Panc1 (cell line): ENCODE measurements around the gene SLC35F4. TPM values are rescaled to one million over a fixed set of nuclear protein-coding genes. Genes with fewer than 3 reads are reported as not detected.

Experiments
- ATAC-seq: fragments of 200-7000 bp; cut with Tn5 transposase; 2 replicates; pipeline ENCODE4 v1.9.1; 2020; ENCODE audit warnings: mild to moderate bottlenecking, moderate library complexity
- BruUV-seq: library from RNA; stranded (reverse); fragments of 400-500 nt; replicated peaks from 2 replicates; lab custom pipeline; 2021; lab: Mats Ljungman, UMichigan
- CTCF ChIA-PET: fragments of 300-600 bp; sonication (Branson Sonifier 250); formaldehyde crosslinking; loops from one replicate; lab custom pipeline; 2022; ENCODE audit warnings: antibody characterized with exemption; lab: Charles Lee
- POLR2A ChIA-PET: fragments of 300-600 bp; sonication (Branson Sonifier 250); formaldehyde crosslinking; loops from one replicate; lab custom pipeline; 2022; ENCODE audit warnings: antibody characterized with exemption; lab: Charles Lee
- DNase-seq: peaks from one replicate; pipeline ENCODE4 v3.0.0-alpha.2; 2010; ENCODE audit warnings: low read depth, low spot score
- H3K27ac ChIP-seq: 2 replicates; pipeline ENCODE4 v1.5.1; 2011; ENCODE audit warnings: mild to moderate bottlenecking, low read length, inconsistent platforms
- H3K27me3 ChIP-seq: fragments of 200-500 bp; sonication (Bioruptor generic); 2 replicates; pipeline ENCODE4 v1.6.0; 2014; ENCODE audit warnings: low read length, inconsistent platforms; ENCODE audit not compliant: control insufficient read depth, insufficient read depth
- H3K36me3 ChIP-seq: fragments of 200-500 bp; sonication (Bioruptor generic); 2 replicates; pipeline ENCODE4 v1.5.1; 2014; ENCODE audit warnings: inconsistent platforms, mild to moderate bottlenecking, low read length, moderate library complexity; ENCODE audit not compliant: control insufficient read depth, insufficient read depth
- H3K4me1 ChIP-seq: 2 replicates; pipeline ENCODE4 v1.5.1; 2011; ENCODE audit warnings: inconsistent platforms, mild to moderate bottlenecking, low read length, moderate library complexity; ENCODE audit not compliant: control insufficient read depth, insufficient read depth
- H3K4me3 ChIP-seq, 2 experiments: 2 replicates each; pipeline ENCODE4 v1.5.1; 2011 to 2012; ENCODE audit warnings: low read depth in 2 of 2, low read length in 2 of 2, mild to moderate bottlenecking in 2 of 2, inconsistent platforms in 1 of 2, moderate library complexity in 1 of 2
- H3K9me3 ChIP-seq: fragments of 200-500 bp; sonication (Bioruptor generic); 2 replicates; pipeline ENCODE4 v1.5.1; 2014; ENCODE audit warnings: low read depth, mild to moderate bottlenecking, inconsistent platforms, low read length, moderate library complexity; ENCODE audit not compliant: control insufficient read depth, insufficient read depth
- CTCF ChIP-seq: fragments of 450-650 bp; IDR thresholded peaks from 2 replicates; pipeline ENCODE4 v1.5.1; 2017; ENCODE audit warnings: mild to moderate bottlenecking
- POLR2AphosphoS5 ChIP-seq: IDR thresholded peaks from 2 replicates; pipeline ENCODE4 v1.6.1; 2012; ENCODE audit warnings: mild to moderate bottlenecking, low read depth, low read length, moderate library complexity
- REST ChIP-seq, 2 experiments: IDR thresholded peaks; 2 replicates each; pipeline ENCODE4 v1.6.1; 2011 to 2012; ENCODE audit warnings: low read depth in 2 of 2, control low read depth in 1 of 2, low read length in 1 of 2, mild to moderate bottlenecking in 1 of 2, moderate library complexity in 1 of 2; ENCODE audit not compliant: insufficient read depth in 1 of 2
- SIN3A ChIP-seq: IDR thresholded peaks from 2 replicates; pipeline ENCODE4 v1.6.1; 2012; ENCODE audit warnings: low read depth, mild to moderate bottlenecking, low read length, moderate library complexity, borderline replicate concordance; ENCODE audit not compliant: insufficient read depth
- TCF7L2 ChIP-seq: IDR thresholded peaks from 2 replicates; pipeline ENCODE4 v1.6.1; 2011; ENCODE audit warnings: mild to moderate bottlenecking, low read depth, low read length, inconsistent platforms
- in situ Hi-C: cut with HindIII; loops from 2 replicates; pipeline ENCODE4 v1.10.0; 2016; ENCODE audit warnings: low sequenced_read_pairs, low pct_unique_long_range_greater_than_20kb
- intact Hi-C: fragments of 100-400 bp; cut with micrococcal nuclease; formaldehyde crosslinking; loops from one replicate; pipeline ENCODE4 v1.10.0; 2022; ENCODE audit not compliant: unreplicated experiment
- total RNA-seq: library from RNA; stranded (reverse); gene quantifications from one replicate; pipeline ENCODE4 v1.2.1, GENCODE V29; 2021; ENCODE audit not compliant: unreplicated experiment

SLC35F4 gene
- total RNA-seq, 1 experiment from 2014 or later = not detected

GRCh38 chr14:57611555-57612075 lies 254.3 kb downstream of the SLC35F4 start:
- Histone ChIP-seq H3K36me3 (no peaks in the 10 kb centered on the region), H3K4me1 (no peaks in the 10 kb centered on the region), H3K27ac (no peak overlapping the region), H3K27me3 (no peaks in the 10 kb centered on the region), H3K4me3 (no peak overlapping the region), H3K9me3 (no peaks in the 10 kb centered on the region)
- CTCF ChIA-PET = no interaction called here
- ATAC-seq = no peak
- intact Hi-C loops = no loop called here
- no peak for DNase-seq
- POLR2A ChIA-PET = no interaction called here
- TF ChIP-seq SIN3A = no peak
- in situ Hi-C loops = no loop called here
- no TSS peak for BruUV-seq

- Histone ChIP-seq H3K36me3 (no peaks in the 10 kb centered on the region), H3K4me1 (no peaks in the 10 kb centered on the region), H3K27ac (no peak overlapping the region), H3K9me3 (no peaks in the 10 kb centered on the region), H3K4me3 (no peak overlapping the region), H3K27me3 (no peaks in the 10 kb centered on the region; the same call in 1 of the 2 replicates)
- intact Hi-C loops = no loop called here
- BruUV-seq = no TSS peak
- CTCF ChIA-PET = no interaction called here
- in situ Hi-C loops = no loop called here
- ATAC-seq (no peak), DNase-seq (no peak)
- POLR2A ChIA-PET = no interaction called here
- no peak for TF ChIP-seq POLR2AphosphoS5
- TF ChIP-seq TCF7L2 = no peak
- no peak for TF ChIP-seq REST (IDR thresholded peaks at IDR 0.05; ENCODE audit: insufficient read depth in 1 of 2, low read depth in 2 of 2, low read length in 1 of 2)
- no peak for TF ChIP-seq CTCF
- TF ChIP-seq SIN3A = no peak
Measured at GRCh38 chr14:57610631-57611030, 255.3 kb downstream of the SLC35F4 start.

GRCh38 chr14:57609192-57610075 lies 256.5 kb downstream of the SLC35F4 start:
- DNase-seq = no peak
- no peaks in the 10 kb centered on the region for H3K36me3 ChIP-seq
- intact Hi-C loops (no loop called here), in situ Hi-C loops (no loop called here)
- POLR2A ChIA-PET = no interaction called here
- no peak for ATAC-seq
- TF ChIP-seq REST (IDR thresholded peaks at IDR 0.05; ENCODE audit: insufficient read depth in 1 of 2, low read depth in 2 of 2, low read length in 1 of 2) (no peak), TCF7L2 (no peak), SIN3A (no peak), CTCF (no peak), POLR2AphosphoS5 (no peak)
- H3K4me1 ChIP-seq = no peaks in the 10 kb centered on the region
- CTCF ChIA-PET = no interaction called here
- H3K27me3 ChIP-seq = no peaks in the 10 kb centered on the region; the same call in 1 of the 2 replicates
- H3K4me3 ChIP-seq = no peak overlapping the region
- no peak overlapping the region for H3K27ac ChIP-seq
- H3K9me3 ChIP-seq = no peaks in the 10 kb centered on the region
- no TSS peak for BruUV-seq
